Tibial artery (tissue), 4 donors: Measurements from ENCODE around the gene IPO8.

Experiments used
- DNase-seq, 2 donors: peaks; one replicate each; pipeline ENCODE4 v3.0.0-alpha.2; 2019
- H3K27ac ChIP-seq, 2 donors: fragments of 200-600 bp; sonication (generic) in 1 of 2; 1 replicate in 1 of 2; 2 replicates in 1 of 2; pipeline ENCODE4 v1.5.1; 2018 to 2019; ENCODE audit warnings: mild to moderate bottlenecking in 1 of 2
- H3K27me3 ChIP-seq, 2 donors: fragments of 200-600 bp; sonication (generic) in 1 of 2; one replicate each; pipeline versions ENCODE4 v1.5.1 to v1.6.0; 2016 to 2019
- H3K36me3 ChIP-seq, 3 donors: fragments of 200-600 bp; sonication (generic) in 2 of 3; one replicate each; pipeline ENCODE4 v1.5.1; 2016 to 2019; ENCODE audit warnings: mild to moderate bottlenecking in 2 of 3
- H3K4me1 ChIP-seq, 4 donors: fragments of 200-600 bp; sonication (generic) in 2 of 4; 1 replicate in 3 of 4; 2 replicates in 1 of 4; pipeline ENCODE4 v1.5.1; 2016 to 2019
- H3K4me3 ChIP-seq, 2 donors: fragments of 200-600 bp; sonication (generic) in 1 of 2; 1 replicate in 1 of 2; 2 replicates in 1 of 2; pipeline ENCODE4 v1.5.1; 2018 to 2019; ENCODE audit warnings: mild to moderate bottlenecking in 2 of 2
- H3K9me3 ChIP-seq, 3 donors: fragments of 200-600 bp; sonication (generic) in 1 of 3; one replicate each; pipeline ENCODE4 v1.5.1; 2016 to 2019
- intact Hi-C: fragments of 100-400 bp; cut with DNase I; formaldehyde crosslinking; loops from one replicate; pipeline ENCODE4 v1.15.0; 2023; ENCODE audit warnings: low total_unique reads
- TF ChIP-seq, protein P1 (sequence below), 2 experiments: fragments of 200-600 bp in 1 of 2; fragments of 450-650 bp in 1 of 2; IDR thresholded peaks; one replicate each; pipeline ENCODE4 v1.5.1; 2017 to 2019; ENCODE audit warnings: antibody characterized with exemption in 2 of 2, mild to moderate bottlenecking in 1 of 2, moderate library complexity in 1 of 2

The IPO8 gene

GRCh38 chr12:30696943-30697342 is 1.3 kb upstream of the IPO8 start:
- intact Hi-C loops = loop anchor here (5.0 to 10.0 kb wide), 2 partner anchors 108 to 1315 kb away; partner anchors contain the start of gene ERGIC2
- no peak for DNase-seq
- peaks cover 0 to 30% (median 19%) of the 10 kb centered on the region in 4 donors for H3K4me1 ChIP-seq
- H3K27me3 ChIP-seq = no peaks in the 10 kb centered on the region
- H3K9me3 ChIP-seq = no peaks in the 10 kb centered on the region
- no peak overlapping the region for H3K27ac ChIP-seq
- no peak overlapping the region for H3K4me3 ChIP-seq
- TF ChIP-seq, protein P1, sequence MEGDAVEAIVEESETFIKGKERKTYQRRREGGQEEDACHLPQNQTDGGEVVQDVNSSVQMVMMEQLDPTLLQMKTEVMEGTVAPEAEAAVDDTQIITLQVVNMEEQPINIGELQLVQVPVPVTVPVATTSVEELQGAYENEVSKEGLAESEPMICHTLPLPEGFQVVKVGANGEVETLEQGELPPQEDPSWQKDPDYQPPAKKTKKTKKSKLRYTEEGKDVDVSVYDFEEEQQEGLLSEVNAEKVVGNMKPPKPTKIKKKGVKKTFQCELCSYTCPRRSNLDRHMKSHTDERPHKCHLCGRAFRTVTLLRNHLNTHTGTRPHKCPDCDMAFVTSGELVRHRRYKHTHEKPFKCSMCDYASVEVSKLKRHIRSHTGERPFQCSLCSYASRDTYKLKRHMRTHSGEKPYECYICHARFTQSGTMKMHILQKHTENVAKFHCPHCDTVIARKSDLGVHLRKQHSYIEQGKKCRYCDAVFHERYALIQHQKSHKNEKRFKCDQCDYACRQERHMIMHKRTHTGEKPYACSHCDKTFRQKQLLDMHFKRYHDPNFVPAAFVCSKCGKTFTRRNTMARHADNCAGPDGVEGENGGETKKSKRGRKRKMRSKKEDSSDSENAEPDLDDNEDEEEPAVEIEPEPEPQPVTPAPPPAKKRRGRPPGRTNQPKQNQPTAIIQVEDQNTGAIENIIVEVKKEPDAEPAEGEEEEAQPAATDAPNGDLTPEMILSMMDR (IDR thresholded peaks at IDR 0.05) = no peak
- H3K36me3 ChIP-seq = no peaks in the 10 kb centered on the region

GRCh38 chr12:30696486-30696885 is 817 bp upstream of the IPO8 start:
- peak overlapping the region; percentile 82 to 92 for H3K4me3 ChIP-seq
- no peaks in the 10 kb centered on the region for H3K9me3 ChIP-seq
- no peaks in the 10 kb centered on the region for H3K36me3 ChIP-seq
- H3K27ac ChIP-seq = no peak overlapping the region
- no peak for DNase-seq
- intact Hi-C loops = loop anchor here (5.0 to 10.0 kb wide), 2 partner anchors 108 to 1314 kb away; partner anchors contain the start of gene ERGIC2
- TF ChIP-seq, protein P1 (IDR thresholded peaks at IDR 0.05) = no peak
- no peaks in the 10 kb centered on the region for H3K27me3 ChIP-seq
- peaks cover 0 to 31% (median 19%) of the 10 kb centered on the region in 4 donors for H3K4me1 ChIP-seq

DNA sequence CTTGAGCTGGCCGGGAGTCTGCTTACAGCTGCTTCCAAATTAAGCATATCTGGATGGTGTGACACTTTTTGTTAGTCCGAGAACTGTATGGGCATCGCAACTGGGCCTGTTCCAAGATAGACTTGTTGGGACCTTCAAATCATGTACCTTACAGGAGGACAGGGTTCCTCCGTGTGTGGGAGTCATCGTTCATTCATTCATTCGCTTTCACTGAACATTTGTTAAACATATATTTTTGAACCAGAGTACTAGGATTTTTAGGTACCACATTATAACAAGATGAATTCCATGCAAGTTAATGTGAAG is 387 bp upstream of the IPO8 start:
- DNase-seq = no peak
- H3K4me3 ChIP-seq = peak overlapping the region; percentile 82 to 92
- H3K27ac ChIP-seq = peak overlapping the region; percentile 82 to 85
- intact Hi-C loops = loop anchor here (5.0 to 10.0 kb wide), 2 partner anchors 109 to 1314 kb away; partner anchors contain the start of gene ERGIC2
- TF ChIP-seq, protein P1 (IDR thresholded peaks at IDR 0.05) = no peak
- no peaks in the 10 kb centered on the region for H3K9me3 ChIP-seq
- no peaks in the 10 kb centered on the region for H3K27me3 ChIP-seq
- peaks cover 0 to 35% (median 19%) of the 10 kb centered on the region in 4 donors for H3K4me1 ChIP-seq
- no peaks in the 10 kb centered on the region for H3K36me3 ChIP-seq

DNA sequence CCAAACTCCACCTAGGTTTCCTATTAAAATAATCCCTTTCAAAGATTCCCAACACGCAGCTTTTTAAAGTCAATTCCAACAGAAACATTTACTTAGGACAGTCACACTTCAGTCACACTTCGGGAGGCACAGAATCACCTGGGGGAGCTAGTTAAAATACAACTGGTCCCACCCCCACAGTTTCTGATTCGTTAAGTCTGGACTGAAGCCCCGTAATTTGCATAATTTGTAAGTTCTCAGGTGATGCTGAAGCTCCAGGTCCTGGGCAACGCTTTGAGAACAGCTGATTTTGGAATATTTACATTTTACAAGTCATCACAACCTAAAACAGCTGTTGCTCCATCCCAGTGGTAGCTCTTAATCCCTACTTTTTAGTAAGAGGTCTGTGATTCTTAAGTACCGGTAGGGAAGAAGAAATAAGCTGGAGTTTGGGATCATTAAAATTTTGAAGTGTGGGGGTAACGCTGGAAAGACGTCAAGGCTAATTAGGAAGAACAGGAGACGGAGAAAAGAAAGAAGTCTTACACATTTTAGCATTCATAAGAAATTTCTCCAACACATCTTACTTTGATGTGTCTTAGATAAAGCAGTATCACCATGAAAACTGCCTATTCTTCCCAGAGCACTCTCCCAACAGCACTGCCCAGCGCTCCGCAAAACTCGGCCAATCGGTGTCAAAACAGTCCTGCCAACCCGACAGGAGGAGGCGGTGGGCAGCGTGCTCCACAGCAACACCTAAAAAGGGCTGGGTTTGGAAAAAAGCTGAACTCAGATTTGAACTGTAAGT is 1.1 kb downstream of the IPO8 start:
- H3K27me3 ChIP-seq = no peaks in the 10 kb centered on the region
- no peaks in the 10 kb centered on the region for H3K36me3 ChIP-seq
- TF ChIP-seq, protein P1 (IDR thresholded peaks at IDR 0.05) = no peak
- H3K4me3 ChIP-seq = peak overlapping the region; percentile 82 to 92
- H3K9me3 ChIP-seq = no peaks in the 10 kb centered on the region
- DNase-seq = peak; percentile 50 to 69
- peak overlapping the region; percentile 82 to 85 for H3K27ac ChIP-seq
- H3K4me1 ChIP-seq = peaks cover 0 to 36% (median 19%) of the 10 kb centered on the region in 4 donors
- intact Hi-C loops = loop anchor here (2.0 to 10.0 kb wide), 3 partner anchors 60 to 1312 kb away; partner anchors contain the start of genes CAPRIN2 and ERGIC2

DNA sequence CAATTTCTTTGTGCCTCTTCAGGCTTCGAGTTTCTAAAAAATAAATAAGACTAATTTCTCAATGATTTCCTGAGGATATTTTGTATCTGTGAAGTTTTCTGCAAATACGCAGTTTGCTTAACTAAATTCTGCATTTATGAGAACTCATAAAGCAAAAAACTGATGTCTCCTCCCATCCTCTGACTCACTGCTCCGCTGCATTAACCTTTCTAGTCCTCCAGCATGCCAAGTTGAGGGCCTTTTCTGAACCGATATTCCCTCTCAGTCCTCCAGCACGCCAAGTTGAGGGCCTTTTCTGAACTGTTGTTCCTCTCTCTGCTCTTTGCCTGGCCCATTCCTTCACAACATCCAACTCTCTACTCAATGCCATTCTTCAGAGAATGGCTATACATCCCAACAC is 3.2 kb downstream of the IPO8 start:
- H3K9me3 ChIP-seq = no peaks in the 10 kb centered on the region
- H3K27me3 ChIP-seq = no peaks in the 10 kb centered on the region
- peaks cover 0 to 41% (median 19%) of the 10 kb centered on the region in 4 donors for H3K4me1 ChIP-seq
- no peak overlapping the region for H3K27ac ChIP-seq
- H3K4me3 ChIP-seq = no peak overlapping the region
- no peaks in the 10 kb centered on the region for H3K36me3 ChIP-seq
- TF ChIP-seq, protein P1 (IDR thresholded peaks at IDR 0.05) = no peak
- intact Hi-C loops = loop anchor here (10.0 kb wide), 1 partner anchor 112 kb away; no protein-coding TSS in a partner anchor
- DNase-seq = no peak
